HCT116 (cell line): Measurements from ENCODE around the gene NOXO1. TPM values are rescaled to one million over a fixed set of nuclear protein-coding genes. Genes with fewer than 3 reads are reported as not detected.

Experiments used
- ATAC-seq: fragments of 200-7000 bp; cut with Tn5 transposase; 2 replicates; pipeline ENCODE4 v1.9.1; 2020; ENCODE audit warnings: mild to moderate bottlenecking, moderate library complexity
- BruUV-seq: library from RNA; stranded (reverse); fragments of 400-500 nt; replicated peaks from 2 replicates; lab custom pipeline; 2021; lab: Mats Ljungman, UMichigan
- CTCF ChIA-PET: fragments of 300-600 bp; sonication (Branson Sonifier 250); formaldehyde crosslinking; loops from one replicate; lab custom pipeline; 2021; ENCODE audit warnings: antibody characterized with exemption; lab: Charles Lee
- POLR2A ChIA-PET: fragments of 300-600, 350-600 bp; sonication (Branson Sonifier 250); formaldehyde crosslinking; loops from one replicate; lab custom pipeline; 2021; ENCODE audit warnings: antibody characterized with exemption; lab: Charles Lee
- RAD21 ChIA-PET, 2 experiments: fragments of 300-600 bp; sonication (Branson Sonifier 250); formaldehyde crosslinking; loops; one replicate each; lab custom pipeline; 2023; ENCODE audit warnings: low total read pairs in 2 of 2; ENCODE audit not compliant: uncharacterized antibody in 2 of 2, unreplicated experiment in 2 of 2, low non-redundant PET in 1 of 2; lab: Charles Lee
- DNase-seq: peaks from one replicate; pipeline ENCODE4 v3.0.0-alpha.2; 2010; ENCODE audit warnings: low read depth, low spot score
- H2AFZ ChIP-seq: fragments of 200-600 bp; shearing (Covaris generic), sonication (generic); 2 replicates; pipeline ENCODE4 v1.6.1; 2017; ENCODE audit warnings: low read depth, mixed run types, mixed read lengths, antibody characterized with exemption, low read length; ENCODE audit not compliant: poor library complexity, severe bottlenecking
- H3K27ac ChIP-seq: 2 replicates; pipeline ENCODE4 v1.5.1; 2012; ENCODE audit warnings: low read depth, low read length
- H3K27me3 ChIP-seq: fragments of 200-600 bp; sonication (generic); 2 replicates; pipeline ENCODE4 v1.6.1; 2016; ENCODE audit warnings: mixed run types, low read length, mixed read lengths; ENCODE audit not compliant: insufficient read depth
- H3K36me3 ChIP-seq, 2 experiments: fragments of 200-500 bp in 1 of 2; fragments of 200-600 bp in 1 of 2; sonication (Bioruptor generic) in 1 of 2; sonication (generic) in 1 of 2; 2 replicates each; pipeline versions ENCODE4 v1.5.1 to v1.6.1; 2014 to 2016; ENCODE audit warnings: low read length in 2 of 2, inconsistent platforms in 1 of 2, mixed read lengths in 1 of 2, mixed run types in 1 of 2; ENCODE audit not compliant: insufficient read depth in 2 of 2, control insufficient read depth in 1 of 2
- H3K4me1 ChIP-seq, 2 experiments: fragments of 200-600 bp in 1 of 2; sonication (generic) in 1 of 2; 2 replicates each; pipeline versions ENCODE4 v1.5.1 to v1.6.1; 2012 to 2017; ENCODE audit warnings: low read length in 2 of 2, inconsistent platforms in 1 of 2, mild to moderate bottlenecking in 1 of 2, mixed read lengths in 1 of 2, mixed run types in 1 of 2, moderate library complexity in 1 of 2; ENCODE audit not compliant: insufficient read depth in 2 of 2, control insufficient read depth in 1 of 2
- H3K4me2 ChIP-seq: fragments of 200-600 bp; sonication (generic); 2 replicates; pipeline ENCODE4 v1.6.1; 2017; ENCODE audit warnings: mixed run types, low read length, mixed read lengths
- H3K4me3 ChIP-seq, 2 experiments: fragments of 200-600 bp in 1 of 2; sonication (generic) in 1 of 2; replicated peaks in 1 of 2; 2 replicates each; pipeline ENCODE4 v1.5.1; 2011 to 2016; ENCODE audit warnings: low read length in 2 of 2, control low read depth in 1 of 2, low read depth in 1 of 2, mild to moderate bottlenecking in 1 of 2, mixed read lengths in 1 of 2, mixed run types in 1 of 2
- H3K79me2 ChIP-seq: fragments of 200-600 bp; sonication (generic); 2 replicates; pipeline ENCODE4 v1.6.1; 2017; ENCODE audit warnings: mild to moderate bottlenecking, mixed run types, low read length, moderate library complexity, mixed read lengths; ENCODE audit not compliant: insufficient read depth
- H3K9ac ChIP-seq: fragments of 200-600 bp; sonication (generic); 2 replicates; pipeline ENCODE4 v1.6.1; 2016; ENCODE audit warnings: low read length, mixed read lengths
- H3K9me2 ChIP-seq: fragments of 200-600 bp; sonication (generic), shearing (Covaris generic); 2 replicates; pipeline ENCODE4 v1.6.1; 2017; ENCODE audit warnings: mixed run types, mild to moderate bottlenecking, moderate library complexity; ENCODE audit not compliant: insufficient read depth
- H3K9me3 ChIP-seq, 2 experiments: fragments of 200-500 bp in 1 of 2; fragments of 200-600 bp in 1 of 2; sonication (Bioruptor generic) in 1 of 2; sonication (generic) in 1 of 2; 2 replicates each; pipeline ENCODE4 v1.6.1; 2014 to 2017; ENCODE audit warnings: low read length in 2 of 2, mixed read lengths in 2 of 2, inconsistent platforms in 1 of 2, low read depth in 1 of 2, mild to moderate bottlenecking in 1 of 2, mixed run types in 1 of 2, moderate library complexity in 1 of 2; ENCODE audit not compliant: control insufficient read depth in 1 of 2, insufficient read depth in 1 of 2
- H4K20me1 ChIP-seq: fragments of 200-600 bp; sonication (generic), shearing (Covaris generic); 2 replicates; pipeline ENCODE4 v1.6.1; 2017; ENCODE audit warnings: mixed run types, mild to moderate bottlenecking, moderate library complexity; ENCODE audit not compliant: insufficient read depth
- ATF3 ChIP-seq: IDR thresholded peaks from 2 replicates; pipeline ENCODE4 v1.6.1; 2012
- CEBPB ChIP-seq: IDR thresholded peaks from 2 replicates; pipeline ENCODE4 v1.6.1; 2012; ENCODE audit warnings: low read depth
- FOSL1 ChIP-seq: IDR thresholded peaks from 2 replicates; pipeline ENCODE4 v1.6.1; 2012; ENCODE audit warnings: low read depth
- POLR2A ChIP-seq: IDR thresholded peaks from 2 replicates; pipeline ENCODE4 v1.7.0; 2011; ENCODE audit warnings: borderline replicate concordance; ENCODE audit not compliant: insufficient read depth, insufficient read length; ENCODE audit errors: extremely low read depth
- POLR2AphosphoS5 ChIP-seq: IDR thresholded peaks from 2 replicates; pipeline ENCODE4 v1.6.1; 2011; ENCODE audit warnings: mild to moderate bottlenecking, low read depth, low read length, moderate library complexity
- TCF7L2 ChIP-seq: IDR thresholded peaks from 2 replicates; pipeline ENCODE4 v1.7.0; 2011; ENCODE audit warnings: borderline replicate concordance, inconsistent platforms; ENCODE audit not compliant: insufficient read depth, insufficient read length; ENCODE audit errors: extremely low read depth
- ZNF274 ChIP-seq: fragments of 200-500 bp; sonication (Bioruptor generic); IDR thresholded peaks from 2 replicates; pipeline ENCODE4 v1.6.1; 2014; ENCODE audit warnings: mild to moderate bottlenecking, low read depth, low read length, inconsistent platforms
- intact Hi-C: fragments of 100-400 bp; cut with micrococcal nuclease; formaldehyde crosslinking; loops from 2 replicates; pipeline ENCODE4 v1.10.0; 2022
- total RNA-seq: library from RNA; stranded (reverse); gene quantifications from one replicate; pipeline ENCODE4 v1.2.1, GENCODE V29; 2021; ENCODE audit not compliant: unreplicated experiment

Gene NOXO1
- total RNA-seq, 1 experiment from 2014 or later = 10.0 TPM

GRCh38 chr16:1990351-1991134, 9.3 kb upstream of the NOXO1 start:
- BruUV-seq = TSS peak; percentile 39
- ATAC-seq = peak; percentile 53
- intact Hi-C loops = no loop called here
- Histone ChIP-seq H3K36me3 (peaks cover 6 to 14% of the 10 kb centered on the region in 2 experiments; a peak in 2 of 4 replicates), H2AFZ (no peak overlapping the region), H3K9me3 (no peaks in the 10 kb centered on the region), H3K9me2 (no peaks in the 10 kb centered on the region), H3K4me3 (peak overlapping the region; percentile 53 to 60), H3K27ac (peak overlapping the region; percentile 65), H3K9ac (peak overlapping the region; percentile 57), H3K4me1 (peaks cover 13 to 38% of the 10 kb centered on the region in 2 experiments), H3K4me2 (peak overlapping the region; percentile 67), H3K27me3 (no peaks in the 10 kb centered on the region), H3K79me2 (peaks cover 7% of the 10 kb centered on the region; the same call in 1 of the 2 replicates), H4K20me1 (no peaks in the 10 kb centered on the region)
- RAD21 ChIA-PET = no interaction called here
- DNase-seq = no peak
- TF ChIP-seq TCF7L2 (peak; percentile 25), POLR2AphosphoS5 (peak; percentile 48; the same call in 1 of the 2 replicates), POLR2A (no peak), ZNF274 (no peak), CEBPB (no peak)
- POLR2A ChIA-PET = no interaction called here
- CTCF ChIA-PET = no interaction called here

- H3K79me2 ChIP-seq = peaks cover 12% of the 10 kb centered on the region
- H3K4me2 ChIP-seq = peak overlapping the region; percentile 67
- H3K4me3 ChIP-seq = peak overlapping the region; percentile 53 to 60
- POLR2A ChIA-PET = no interaction called here
- no peaks in the 10 kb centered on the region for H4K20me1 ChIP-seq
- BruUV-seq = no TSS peak
- CTCF ChIA-PET = interaction anchor here (0.6 kb wide), 1 partner anchor 25 kb away, joined by 3 read pairs; no protein-coding TSS in a partner anchor
- RAD21 ChIA-PET = no interaction called here
- intact Hi-C loops = no loop called here
- peaks cover 18 to 43% of the 10 kb centered on the region in 2 experiments for H3K4me1 ChIP-seq
- H3K9me3 ChIP-seq = no peaks in the 10 kb centered on the region
- H3K36me3 ChIP-seq = peaks cover 6 to 14% of the 10 kb centered on the region in 2 experiments; a peak in 2 of 4 replicates
- no peak for ATAC-seq
- TF ChIP-seq FOSL1 = no peak
- TF ChIP-seq ATF3 = no peak
- no peak for TF ChIP-seq POLR2AphosphoS5
- no peak overlapping the region for H2AFZ ChIP-seq
- H3K27ac ChIP-seq = peak overlapping the region; percentile 65; the same call in 1 of the 2 replicates
- H3K9ac ChIP-seq = peak overlapping the region; percentile 57; the same call in 1 of the 2 replicates
- DNase-seq = no peak
- H3K27me3 ChIP-seq = no peaks in the 10 kb centered on the region
- no peaks in the 10 kb centered on the region for H3K9me2 ChIP-seq
These were observed 8.8 kb upstream of the NOXO1 start for GRCh38 chr16:1990101-1990350.
